Hepatic stellate cell (primary cell): ENCODE measurements around the gene SMCHD1.
A peak's percentile ranks its signal among the peaks of the same experiment; 100 is the strongest.
"Not testable (repeated sequence)": the region's sequence is repeated elsewhere in the genome, so short reads cannot be mapped to it uniquely, and the experiment has no call there.

Source experiments
- DNase-seq: peaks from one replicate; pipeline ENCODE4 v3.0.0; 2011; ENCODE audit warnings: low spot score

Gene SMCHD1

DNA sequence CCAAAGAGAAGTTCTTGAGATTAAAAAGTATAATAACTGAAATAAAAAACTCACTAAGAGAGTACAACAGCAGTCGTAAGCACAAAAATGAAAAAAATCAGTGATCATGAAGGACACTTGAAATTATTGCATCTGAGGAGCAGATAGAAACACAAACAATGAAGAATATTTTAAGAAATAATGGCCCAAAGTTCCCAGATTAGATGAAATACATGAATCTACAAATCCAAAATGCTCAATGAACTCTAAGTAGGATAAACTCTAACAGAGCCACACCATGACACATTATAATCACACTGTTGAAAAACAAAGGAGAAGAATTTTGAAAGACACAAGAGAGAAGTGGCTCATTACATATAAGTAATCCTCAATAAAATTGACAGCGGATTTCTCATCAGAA is 159.4 kb downstream of the SMCHD1 start:
- no peak for DNase-seq

DNA sequence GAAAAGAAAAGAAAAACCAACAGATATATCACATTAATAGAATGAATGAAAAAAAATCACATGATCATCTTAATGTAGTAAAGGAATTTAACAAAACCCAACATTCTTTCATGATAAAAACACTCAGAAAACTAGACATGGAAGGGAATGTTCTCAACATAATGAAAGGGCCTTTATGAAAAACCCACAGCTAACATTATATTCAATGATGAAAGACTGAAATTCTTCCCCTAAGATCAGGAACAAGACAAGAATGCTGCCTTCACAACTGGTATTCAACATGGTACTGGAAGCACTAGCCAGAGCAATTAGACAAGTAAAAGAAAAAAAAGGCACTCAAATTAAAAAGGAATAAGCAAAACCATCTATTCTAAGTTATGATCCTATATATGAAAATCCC is 162.8 kb downstream of the SMCHD1 start:
- no peak for DNase-seq

DNA sequence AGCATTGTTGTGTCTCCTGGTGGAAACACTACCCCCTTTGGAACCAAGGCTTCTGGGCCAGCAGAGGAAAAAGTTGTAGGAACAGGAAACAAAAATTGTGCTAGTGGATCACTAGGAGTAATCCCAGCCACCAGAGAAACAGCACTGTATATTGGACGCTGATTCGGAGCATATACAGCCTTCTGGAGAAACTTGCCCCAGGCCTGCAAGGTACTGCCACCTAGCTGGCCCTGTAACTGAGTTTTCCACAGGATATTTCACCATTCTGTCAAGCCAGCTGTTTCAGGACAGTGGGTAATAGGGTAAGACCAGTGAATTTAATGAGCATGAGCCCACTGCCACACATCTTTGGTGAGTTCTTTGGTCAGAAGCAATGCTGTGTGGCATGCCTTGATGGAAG is 166.2 kb downstream of the SMCHD1 start:
- DNase-seq: no peak

DNA sequence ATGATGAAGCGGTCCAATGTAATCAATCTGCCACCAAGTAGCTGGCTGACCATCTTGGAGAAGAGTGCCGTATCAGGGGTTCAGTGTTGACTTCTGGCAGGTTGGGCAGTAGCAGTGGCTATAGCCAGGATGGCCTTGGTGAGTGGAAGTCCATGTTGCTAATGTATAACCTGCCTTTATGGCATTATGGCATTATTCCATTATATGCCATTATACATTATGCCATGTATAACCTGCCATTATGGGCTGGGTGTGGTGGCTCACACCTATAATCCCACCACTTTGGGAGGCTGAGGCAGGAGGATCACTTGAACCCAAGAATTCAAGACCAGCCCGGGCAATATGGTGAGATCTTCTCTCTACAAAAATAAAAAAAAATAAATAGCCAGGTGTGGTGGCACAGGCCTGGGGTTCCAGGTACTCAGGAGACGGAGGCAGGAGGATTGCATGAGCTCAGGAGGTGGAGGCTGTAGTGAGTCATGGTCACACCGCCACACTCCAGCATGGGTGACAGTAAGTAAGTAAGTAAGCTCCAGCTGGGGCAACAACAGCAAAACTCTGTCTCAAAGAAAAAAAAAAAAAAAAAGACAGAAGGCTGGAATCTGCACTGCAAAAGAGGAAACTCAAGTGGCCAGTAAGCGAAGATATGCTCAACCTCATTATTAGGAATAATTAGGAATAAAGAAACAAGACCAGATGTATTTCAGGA is 166.8 kb downstream of the SMCHD1 start:
- DNase-seq: no peak

DNA sequence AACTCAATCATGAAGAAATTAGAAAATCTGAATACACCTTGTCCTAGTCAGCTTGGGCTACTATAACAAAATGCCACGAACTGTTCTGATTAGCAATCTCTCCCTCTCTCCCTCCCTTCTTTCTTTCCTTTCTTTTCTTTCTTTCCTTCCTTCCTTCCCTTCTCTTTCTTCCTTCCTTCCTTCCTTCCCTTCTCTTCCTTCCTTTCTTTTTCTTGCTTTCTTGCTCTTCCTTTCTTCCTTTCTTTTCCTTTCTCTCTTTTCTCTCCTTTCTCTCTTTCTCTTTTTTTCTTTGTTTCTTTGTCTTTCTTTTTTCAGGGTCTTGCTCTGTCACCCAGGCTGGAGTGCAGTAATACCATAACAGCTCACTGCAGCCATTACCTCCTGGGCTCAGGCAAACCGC is 167.7 kb downstream of the SMCHD1 start:
- no peak for DNase-seq

DNA sequence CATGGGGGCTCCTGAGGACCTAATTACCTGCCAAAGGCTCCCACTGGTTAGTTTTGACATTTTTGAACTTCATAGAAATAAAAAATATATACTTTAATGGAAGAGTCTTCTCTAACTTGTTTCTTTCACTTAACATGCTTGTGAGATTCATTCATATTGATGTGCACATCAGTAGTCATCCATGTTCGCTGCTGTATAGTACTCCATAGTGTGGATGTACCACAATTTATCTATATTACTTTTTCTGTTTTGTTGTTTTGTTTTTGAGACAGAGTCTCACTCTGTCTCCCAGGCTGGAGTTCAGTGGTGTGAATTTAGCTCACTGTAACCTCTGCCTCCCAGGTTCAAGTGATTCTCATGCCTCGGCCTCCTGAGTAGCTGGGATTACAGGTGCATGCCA is 168.4 kb downstream of the SMCHD1 start:
- DNase-seq: no peak

DNA sequence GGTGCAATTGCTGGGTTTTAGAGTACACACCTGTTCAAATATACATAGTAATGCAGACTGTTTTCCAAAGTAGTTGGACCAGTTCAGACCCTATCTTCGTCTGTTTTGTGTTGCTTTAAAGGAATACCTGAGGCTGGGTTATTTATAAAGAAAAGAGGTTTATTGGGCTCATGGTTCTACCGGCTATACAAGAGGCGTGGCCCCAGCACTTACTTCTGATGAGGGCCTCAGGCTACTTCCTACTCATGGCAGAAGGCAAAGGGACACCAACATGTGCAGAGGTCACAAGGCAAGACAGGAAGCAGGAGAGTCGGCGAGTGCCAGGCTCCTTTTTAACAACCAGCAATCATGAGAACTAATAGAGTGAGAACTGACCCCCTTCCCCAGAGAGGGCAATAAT is 169.3 kb downstream of the SMCHD1 start:
- no peak for DNase-seq

DNA sequence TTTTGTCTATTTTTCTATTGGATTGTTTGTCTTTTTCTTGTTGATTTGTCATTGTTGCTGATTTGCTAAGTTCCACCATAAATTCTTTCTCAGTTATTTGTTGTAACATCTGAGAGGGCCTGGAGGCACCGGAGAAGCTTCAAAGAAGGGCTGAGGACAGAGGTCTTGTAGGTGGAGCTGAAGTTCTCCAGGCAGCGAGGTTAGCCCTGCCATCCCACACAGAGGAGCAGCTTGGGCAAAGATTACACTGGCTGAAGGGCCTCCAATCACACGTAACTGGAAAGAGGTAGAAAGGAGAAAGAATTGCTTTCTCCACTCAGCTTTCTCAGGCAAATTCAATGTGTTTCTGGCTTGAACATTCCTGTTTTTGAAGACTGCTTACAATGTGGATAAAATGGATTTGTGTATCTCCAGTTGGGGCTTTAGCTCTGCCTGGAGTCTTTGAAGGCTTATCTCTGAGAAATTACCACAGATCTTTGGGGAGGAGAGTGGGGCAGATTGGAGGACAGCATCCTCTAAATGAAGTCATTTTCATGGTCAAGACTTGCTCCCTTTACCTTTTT is 170.2 kb downstream of the SMCHD1 start:
- DNase-seq: no peak

DNA sequence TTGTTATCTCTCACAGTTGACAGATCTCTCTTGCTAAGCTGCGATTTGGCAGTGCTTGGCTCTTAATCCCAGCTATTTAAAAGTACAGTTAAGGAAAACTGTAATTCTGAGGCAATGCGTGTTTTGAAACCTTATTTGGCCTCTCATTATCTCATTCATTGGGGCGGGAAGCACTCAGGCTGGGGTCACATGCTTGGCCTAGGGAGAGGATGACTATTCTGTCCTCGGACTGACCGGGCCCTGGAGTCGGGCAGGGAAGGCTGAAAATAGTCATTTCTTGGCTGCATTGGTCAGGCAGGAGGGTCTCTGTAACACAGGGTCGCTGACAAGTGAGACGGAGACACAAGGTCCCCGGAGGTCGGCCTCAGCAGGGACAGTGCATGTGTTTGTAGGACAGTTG is 171.1 kb downstream of the SMCHD1 start:
- no peak for DNase-seq

DNA sequence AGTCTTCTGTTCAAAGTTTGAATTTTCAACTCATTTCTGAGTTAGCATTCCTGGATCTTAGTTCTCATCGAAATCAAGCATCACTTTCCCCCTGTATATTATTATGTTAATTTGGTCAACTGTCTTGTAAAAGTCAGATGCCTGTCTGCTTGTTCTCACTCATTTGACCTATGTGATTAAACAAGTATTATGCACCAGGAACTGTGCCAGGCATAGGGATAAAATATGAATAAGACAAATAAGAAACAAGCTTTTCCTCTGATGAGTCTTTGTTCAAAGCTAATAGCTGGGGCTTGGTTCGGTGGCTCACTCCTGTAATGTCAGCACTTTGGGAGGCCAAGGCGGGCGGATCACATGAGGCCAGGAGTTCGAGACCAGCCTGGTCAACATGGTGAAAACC is 171.5 kb downstream of the SMCHD1 start:
- DNase-seq: no peak

DNA sequence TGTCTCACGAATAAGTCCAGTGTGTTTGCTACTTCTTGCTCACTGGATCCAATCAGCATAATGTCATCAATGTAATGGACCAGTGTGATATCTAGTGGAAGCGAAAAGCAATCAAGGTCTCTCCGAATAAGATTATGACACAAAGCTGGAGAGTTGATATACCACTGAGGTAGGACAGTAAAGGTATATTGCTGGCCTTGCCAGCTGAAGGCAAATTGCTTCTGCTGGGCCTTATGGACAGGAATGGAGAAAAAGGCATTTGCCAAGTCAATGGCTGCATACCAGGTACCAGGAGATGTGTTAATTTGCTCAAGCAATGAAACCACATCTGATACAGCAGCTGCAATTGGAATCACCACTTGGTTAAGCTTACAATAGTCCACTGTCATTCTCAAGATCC is 180.6 kb downstream of the SMCHD1 start:
- DNase-seq: not testable (repeated sequence)

DNA sequence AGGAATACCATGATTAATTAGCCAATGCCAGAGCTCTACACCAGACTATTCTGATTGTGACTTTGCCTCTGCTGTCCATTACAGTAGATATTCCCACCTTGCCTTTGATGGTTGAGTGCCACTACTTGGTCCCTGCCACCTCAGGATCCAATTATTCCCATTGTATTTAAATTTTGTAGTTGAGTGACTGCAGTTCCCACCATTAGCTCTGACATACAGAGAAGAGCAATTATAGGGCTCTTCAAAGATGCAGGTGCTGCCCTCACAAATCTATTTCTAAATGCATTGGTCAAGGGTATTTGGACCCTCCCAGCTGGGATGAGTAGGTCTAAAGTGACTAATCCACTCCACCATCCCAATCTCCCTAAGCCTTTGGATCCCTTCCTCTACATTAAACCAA is 181.8 kb downstream of the SMCHD1 start:
- not testable (repeated sequence) for DNase-seq

DNA sequence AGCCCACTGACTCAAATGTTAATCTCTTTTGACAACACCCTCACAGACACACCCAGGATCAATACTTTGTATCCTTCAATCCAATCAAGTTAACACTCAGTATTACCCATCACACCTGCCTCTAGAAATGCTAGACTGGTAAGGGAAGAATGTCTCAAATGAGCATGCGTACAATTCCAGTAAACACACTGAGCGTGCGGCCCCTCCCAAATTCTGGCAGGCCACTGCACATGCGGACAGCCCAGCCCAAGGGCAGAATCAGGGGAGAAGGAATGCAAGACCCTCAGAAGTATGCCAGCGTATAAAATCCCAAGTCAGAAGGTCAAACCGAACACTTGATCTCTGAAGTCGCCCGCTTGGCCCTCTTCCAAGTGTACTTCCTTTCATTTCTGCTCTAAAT is 183.7 kb downstream of the SMCHD1 start:
- DNase-seq: no peak

DNA sequence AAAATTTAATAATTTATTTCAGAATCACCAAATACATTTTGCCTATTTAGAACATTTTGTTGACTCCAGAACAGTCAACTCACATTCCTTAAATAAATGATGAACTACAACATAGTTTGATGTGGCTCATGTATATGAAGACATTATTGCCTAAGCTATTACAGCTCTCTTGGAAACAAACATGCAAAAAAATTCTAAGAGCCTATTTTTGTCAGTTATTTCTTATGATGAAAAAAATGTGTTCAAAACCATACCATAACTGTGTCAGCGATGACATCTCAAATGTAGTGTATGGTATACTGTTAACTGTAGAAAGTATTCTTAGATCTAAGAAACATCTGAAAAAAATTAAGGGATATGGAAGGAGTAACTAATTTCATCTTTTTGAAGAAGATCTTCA is 185.0 kb downstream of the SMCHD1 start:
- DNase-seq: no peak

DNA sequence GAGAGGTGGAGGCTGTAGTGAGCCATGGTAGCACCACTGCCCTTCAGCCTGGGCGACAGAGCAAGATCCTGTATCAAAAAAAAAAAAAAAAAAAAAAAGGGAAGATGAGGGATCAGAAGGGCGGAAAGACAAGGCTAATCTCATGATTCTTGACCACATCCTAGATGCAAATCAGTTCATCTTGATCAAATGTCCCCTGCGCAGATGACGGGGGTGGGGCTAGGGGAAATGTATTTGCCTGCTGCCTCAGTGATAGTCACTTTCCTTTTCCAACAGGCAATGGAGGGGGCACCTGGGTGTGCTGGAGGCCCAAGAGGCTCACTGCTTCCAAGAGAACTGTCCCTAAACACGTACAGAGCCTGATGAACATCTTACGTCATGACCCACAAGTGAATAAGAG is 187.6 kb downstream of the SMCHD1 start:
- no peak for DNase-seq

DNA sequence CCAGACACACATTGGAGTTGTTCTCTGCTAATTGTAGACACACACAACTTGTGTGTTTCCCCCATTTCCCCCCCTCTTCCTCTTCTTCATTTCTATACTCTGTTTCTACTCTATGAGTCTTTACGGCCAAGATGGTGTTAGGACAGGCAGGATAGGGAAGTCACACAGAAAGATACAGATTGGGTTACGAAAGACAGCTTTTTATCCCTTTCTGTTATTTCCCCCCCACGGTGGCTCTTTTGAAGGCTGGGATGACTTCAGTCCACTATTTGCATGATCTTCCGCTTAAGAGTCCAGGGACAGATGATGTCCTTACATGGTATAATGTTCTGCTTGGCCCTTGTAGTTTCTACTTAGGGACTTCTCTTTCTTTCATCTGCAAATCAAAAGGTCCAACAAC is 189.6 kb downstream of the SMCHD1 start:
- no peak for DNase-seq

DNA sequence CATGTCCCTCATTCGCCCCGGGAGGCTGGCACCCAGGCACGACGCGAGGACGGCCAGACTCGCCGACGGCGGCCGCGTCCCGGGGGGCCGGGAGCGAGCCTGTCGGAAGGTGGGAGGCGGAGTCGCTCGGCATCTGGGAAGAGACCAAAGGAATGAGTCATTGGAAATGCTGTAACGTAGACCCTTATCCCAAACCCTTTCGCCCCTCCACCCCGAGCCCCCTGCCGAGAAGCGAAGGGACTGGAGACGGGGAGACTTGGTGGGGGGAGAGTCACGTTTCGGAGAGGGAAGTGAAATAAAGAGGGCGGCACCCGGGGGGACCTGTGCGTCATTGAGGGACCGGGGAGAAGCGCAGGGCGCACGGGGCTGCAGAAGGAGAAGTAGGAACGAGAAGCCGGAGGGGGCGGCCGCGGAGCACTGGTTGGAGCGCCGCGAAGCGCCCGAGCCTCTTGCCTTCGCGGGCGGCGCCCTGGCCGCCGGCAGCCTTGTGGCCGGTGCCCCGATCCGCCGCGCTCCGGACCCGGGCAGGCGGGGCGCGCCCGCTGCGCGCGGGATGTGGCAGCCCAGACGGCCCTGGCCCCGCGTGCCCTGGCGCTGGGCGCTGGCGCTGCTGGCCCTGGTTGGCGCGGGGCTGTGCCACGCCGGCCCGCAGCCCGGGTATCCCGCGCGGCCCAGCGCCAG is 191.2 kb downstream of the SMCHD1 start, which contains the start of gene EMILIN2:
TSS of gene EMILIN2 (plus strand) at position 371 of the 681 bp plus-strand sequence. CDS start at position 554, 183 bp downstream.
- peak; percentile 27 for DNase-seq

DNA sequence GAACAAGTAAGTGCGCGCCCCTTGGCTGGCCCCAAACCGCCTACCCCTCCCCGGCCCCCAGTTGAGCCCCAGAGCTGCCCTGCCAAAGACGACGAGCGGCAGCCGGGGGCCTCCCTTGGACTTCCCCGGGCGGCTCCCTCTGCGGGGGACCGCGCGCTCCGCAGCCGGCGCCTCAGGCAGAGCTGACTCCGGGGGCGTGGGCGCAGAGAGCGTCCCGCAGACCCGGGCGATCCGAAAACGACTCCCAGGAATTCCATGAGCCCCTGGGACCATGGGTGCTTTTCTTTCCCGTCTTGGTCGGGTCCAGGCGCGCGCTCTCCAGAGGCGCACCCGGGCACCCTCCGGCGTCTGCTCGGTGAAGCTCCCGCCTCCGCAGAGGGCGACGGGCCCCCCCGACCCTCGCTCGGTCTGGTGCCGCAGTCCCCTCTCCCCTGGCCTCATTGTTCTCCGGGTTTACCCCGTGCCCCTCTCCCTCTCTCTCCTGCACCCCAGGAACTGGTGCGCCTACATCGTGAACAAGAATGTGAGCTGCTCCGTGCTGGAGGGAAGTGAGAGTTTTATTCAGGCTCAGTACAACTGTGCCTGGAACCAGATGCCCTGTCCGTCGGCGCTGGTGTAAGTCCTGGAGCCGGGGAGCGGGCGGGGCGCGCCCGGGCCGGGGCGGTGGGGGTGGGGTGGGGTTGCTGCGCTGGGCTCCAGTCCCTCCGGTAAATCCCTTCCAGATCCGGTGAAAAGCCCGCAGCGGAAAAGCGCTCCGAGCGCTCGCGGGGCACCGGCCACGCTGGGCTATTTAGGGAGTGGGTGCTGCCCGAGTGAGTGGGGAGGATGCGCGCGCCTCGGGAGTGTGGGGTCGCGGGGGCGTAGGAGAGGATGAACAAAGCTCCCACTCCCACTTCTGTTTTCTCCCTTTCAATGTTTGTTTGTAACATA is 192.1 kb downstream of the SMCHD1 start:
- DNase-seq: peak; percentile 26

DNA sequence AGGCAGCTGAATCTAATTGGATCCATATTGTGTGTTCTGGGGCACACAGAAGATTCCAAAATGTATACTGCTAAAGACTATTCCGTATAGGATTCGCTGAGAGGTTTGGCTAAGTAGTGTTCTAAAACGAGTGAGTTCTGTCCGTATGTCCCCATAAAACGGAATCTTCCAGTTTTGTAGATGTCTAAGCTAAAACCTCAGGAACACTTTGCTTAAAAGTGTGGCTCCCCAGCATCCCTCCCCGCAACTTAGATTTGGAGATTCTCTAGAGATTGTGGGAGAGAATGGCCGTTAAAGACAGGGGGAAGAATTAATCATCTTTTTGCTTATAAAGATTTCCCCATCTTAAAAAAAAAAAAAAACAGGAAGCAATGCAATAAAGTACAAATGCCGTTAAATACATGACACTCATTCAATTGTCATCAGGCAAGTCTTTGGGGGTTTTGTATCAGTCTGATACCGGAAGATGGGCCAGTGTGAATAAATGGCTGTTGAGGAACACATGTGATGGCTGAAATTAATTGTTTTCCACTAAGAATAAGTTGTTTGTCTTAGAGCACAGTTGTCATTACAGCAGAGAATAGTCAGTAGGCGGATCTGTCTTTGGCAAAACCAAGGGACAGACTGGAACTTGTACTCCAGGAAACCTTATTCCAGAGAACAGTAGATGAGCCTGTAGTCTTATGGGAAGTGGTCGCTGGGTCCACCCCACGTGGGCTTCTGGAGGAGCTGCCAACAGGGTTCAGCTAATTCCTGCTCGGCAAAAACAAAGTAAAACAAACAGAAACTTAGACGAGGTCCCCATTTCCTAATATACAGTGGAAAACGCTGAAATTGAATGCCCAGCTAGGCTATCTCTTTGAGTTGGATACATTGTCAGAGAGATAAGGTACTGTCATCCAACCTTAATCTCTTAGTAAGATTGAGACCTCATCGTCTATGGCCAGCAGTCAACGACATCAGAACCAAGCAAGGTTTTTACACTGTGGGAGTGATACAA is 193.0 kb downstream of the SMCHD1 start:
- no peak for DNase-seq

DNA sequence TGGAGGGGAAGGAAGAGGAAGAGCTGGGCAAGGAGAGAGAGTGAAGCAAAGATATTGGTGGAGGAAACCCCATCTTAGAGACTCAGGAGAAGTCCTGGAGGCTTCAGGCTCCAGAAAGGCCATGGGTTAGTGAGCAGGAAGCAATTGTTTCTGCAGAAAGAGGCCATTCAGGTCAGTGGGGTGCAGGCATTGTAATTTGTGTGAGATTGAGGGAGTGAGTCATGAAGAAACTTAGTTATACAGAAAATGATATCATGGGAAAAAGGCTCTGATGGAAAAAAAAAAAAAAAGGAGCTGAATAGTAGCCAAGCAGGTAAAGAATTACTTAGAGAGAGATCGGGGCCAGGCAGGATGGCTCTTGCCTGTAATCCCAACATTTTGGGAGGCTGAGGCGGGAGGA is 195.3 kb downstream of the SMCHD1 start:
- DNase-seq: no peak

DNA sequence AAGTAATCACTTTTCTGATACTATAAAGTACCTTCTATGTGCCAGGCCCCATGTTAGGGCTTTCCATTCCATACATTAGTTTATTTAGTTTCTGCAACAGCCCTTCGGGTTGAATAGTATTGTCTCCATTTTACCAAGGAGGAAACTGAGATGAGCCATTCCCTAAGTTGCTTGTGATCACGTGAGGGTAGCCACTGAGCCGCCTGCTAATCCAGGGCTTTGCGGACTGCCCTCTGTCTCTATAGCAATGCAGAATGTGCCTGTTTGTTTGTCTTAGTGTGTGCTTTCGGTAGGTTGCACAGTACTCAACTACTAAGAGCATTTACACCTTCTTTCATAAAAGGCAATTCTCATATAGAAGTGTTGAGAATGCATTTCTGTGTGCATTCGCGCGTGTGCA is 196.2 kb downstream of the SMCHD1 start:
- no peak for DNase-seq
